Measurements from ENCODE around the gene FAM114A1. TPM values are rescaled to one million over a fixed set of nuclear protein-coding genes. Genes with fewer than 3 reads are reported as not detected.

The FAM114A1 gene
- polyA plus RNA-seq, 2 of the 4 experiments (the other 2 are of a cell fraction) = 44.2 to 55.4 TPM

DNA sequence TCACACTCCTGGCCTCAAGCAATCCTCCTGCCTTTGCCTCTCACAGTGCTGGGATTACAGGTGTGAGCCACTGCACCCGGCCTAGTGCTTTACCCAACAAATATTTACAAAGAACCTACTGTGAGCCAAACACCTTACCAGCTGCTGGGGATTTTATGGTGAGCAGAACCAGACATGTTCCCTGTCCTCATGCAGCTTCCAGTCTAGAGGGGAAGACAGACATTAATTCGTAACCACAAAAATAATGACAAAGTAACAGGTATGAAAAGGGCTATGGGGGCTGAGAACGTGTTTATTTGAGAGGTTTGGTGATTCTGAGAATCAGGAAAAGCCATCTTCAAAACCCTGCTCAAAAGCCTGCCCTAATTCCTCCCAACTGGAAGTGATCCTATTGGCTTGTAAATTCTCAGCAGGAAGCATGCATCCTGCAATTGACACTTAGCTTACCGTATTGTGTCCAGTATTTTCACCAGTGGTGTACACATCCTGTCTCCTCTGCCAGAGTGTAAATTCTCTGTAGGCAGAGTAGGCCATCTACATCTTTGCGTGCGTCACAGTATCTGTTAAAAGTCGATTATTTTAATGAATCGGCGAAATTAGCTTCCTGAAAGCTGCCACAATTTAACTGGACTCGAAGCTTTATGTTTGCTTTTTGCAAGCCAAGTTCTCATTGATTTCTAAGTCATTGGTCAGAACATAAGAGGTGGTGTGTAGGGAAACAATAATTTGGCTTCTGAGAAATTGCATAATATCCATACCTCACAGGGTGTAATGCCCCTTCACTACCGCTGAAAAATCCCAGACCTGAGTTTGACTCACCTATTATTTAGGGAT is 97.6 kb downstream of the FAM114A1 start:
- DNase-seq (ENCODE audit: low read depth in 1 of 2, low spot score in 1 of 2) (no peak), FAIRE-seq (no peak), ATAC-seq (no peak)
- ChIA-PET POLR2A (no interaction called here), CTCF (interaction anchor here (1.3 kb wide), 1 partner anchor 11 kb away, joined by 3 read pairs; no protein-coding TSS in a partner anchor)
- TF ChIP-seq MAFK (IDR thresholded peaks at IDR 0.05; ENCODE audit: partially characterized antibody) = peak; percentile 35
- TF ChIP-seq, protein P1, sequence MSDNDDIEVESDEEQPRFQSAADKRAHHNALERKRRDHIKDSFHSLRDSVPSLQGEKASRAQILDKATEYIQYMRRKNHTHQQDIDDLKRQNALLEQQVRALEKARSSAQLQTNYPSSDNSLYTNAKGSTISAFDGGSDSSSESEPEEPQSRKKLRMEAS (IDR thresholded peaks at IDR 0.05) = no peak
- H3K4me3 ChIP-seq = no peak overlapping the region
- peaks cover 23% of the 10 kb centered on the region for H3K4me1 ChIP-seq
- peak overlapping the region in 1 of 2 experiments; percentile 79; a peak in 2 of 6 replicates for H3K27ac ChIP-seq
- 90% methylated on average over 11 of the region's 11 CpGs for WGBS (ENCODE audit: missing lambda C conversion rate)
- H3K4me2 ChIP-seq = no peak overlapping the region
- H3K9me3 ChIP-seq = no peaks in the 10 kb centered on the region

DNA sequence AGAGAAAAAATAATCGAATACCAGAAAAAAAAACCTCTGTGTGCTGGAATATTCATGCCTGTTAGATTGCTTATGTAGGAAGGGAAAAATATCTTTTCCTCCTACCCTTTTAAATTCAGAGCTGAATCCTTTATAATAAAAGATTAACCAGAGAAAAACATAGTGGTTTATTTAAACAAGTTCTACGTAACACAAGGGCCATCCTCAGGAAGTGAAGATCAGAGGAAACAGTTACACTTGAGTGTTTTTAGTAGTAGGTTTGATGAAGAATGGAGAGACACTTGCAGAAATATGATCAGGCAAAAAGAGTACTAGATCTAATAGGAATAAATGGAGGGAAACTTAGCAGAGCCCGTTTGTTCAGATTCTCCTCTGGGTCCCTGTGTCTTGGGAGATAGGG is 98.3 kb downstream of the FAM114A1 start:
- ChIA-PET CTCF (interaction anchor here (0.7 to 1.2 kb wide), 2 partner anchors 28 to 63 kb away, joined by 3 to 5 read pairs; no protein-coding TSS in a partner anchor), POLR2A (no interaction called here)
- Histone ChIP-seq H3K4me3 (no peak overlapping the region), H3K4me2 (no peak overlapping the region), H3K27ac (peak overlapping the region; percentile 79 to 87), H3K9me3 (no peaks in the 10 kb centered on the region), H3K4me1 (peaks cover 23% of the 10 kb centered on the region)
- ATAC-seq = no peak
- DNase-seq (ENCODE audit: low read depth in 1 of 2, low spot score in 1 of 2) = no peak
- WGBS (ENCODE audit: missing lambda C conversion rate) = 89% methylated on average over 3 of the region's 3 CpGs
- TF ChIP-seq ZSCAN20 (CRISPR knock-in tag; IDR thresholded peaks at IDR 0.05) = no peak
- TF ChIP-seq, protein P2, sequence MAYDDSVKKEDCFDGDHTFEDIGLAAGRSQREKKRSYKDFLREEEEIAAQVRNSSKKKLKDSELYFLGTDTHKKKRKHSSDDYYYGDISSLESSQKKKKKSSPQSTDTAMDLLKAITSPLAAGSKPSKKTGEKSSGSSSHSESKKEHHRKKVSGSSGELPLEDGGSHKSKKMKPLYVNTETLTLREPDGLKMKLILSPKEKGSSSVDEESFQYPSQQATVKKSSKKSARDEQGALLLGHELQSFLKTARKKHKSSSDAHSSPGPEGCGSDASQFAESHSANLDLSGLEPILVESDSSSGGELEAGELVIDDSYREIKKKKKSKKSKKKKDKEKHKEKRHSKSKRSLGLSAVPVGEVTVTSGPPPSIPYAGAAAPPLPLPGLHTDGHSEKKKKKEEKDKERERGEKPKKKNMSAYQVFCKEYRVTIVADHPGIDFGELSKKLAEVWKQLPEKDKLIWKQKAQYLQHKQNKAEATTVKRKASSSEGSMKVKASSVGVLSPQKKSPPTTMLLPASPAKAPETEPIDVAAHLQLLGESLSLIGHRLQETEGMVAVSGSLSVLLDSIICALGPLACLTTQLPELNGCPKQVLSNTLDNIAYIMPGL (CRISPR knock-in tag; IDR thresholded peaks at IDR 0.05; ENCODE audit: borderline replicate concordance) = no peak
- no peak for TF ChIP-seq RFX5 (IDR thresholded peaks at IDR 0.05)
- FAIRE-seq = no peak

DNA sequence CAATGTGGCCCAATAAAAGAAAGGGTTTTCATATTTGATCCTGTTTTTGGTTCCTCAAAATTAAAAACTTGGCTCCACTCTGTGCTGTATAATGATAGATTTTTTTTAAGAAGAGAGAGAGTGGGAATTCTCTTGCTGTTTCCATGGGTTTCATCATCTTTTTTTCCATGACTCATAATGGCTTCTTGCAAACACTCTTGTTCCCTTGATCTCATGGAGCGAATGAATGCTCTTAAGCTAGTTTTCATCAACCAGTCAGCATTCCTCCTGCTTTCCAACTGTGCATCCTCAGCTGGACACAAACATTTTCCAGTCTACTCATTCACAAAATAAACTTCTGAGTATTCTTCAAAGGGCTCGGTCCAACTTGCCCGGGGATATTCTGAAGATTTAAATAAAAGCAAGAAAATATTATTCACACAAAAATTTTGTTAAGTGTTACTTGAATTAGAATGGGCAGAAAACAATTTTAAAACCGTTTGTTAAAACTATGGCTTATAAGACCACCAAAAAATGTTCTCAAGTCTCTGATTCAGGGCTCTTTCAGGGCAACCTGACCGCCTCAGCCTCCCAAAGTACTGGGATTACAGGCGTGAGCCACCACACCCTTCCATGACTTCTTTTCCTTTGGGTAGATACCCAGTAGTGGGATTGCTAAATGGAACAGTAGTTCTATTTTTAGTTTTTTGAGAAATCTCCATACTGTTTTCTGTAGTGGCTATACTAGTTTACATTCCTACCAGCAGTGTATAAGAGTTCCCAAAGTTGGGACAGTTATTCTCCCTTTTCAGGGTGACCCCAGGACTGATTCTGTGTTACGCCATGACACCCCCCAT is 99.9 kb downstream of the FAM114A1 start:
- DNase-seq (ENCODE audit: low read depth in 1 of 2, low spot score in 1 of 2) (peak in 1 of 2 experiments; percentile 76), ATAC-seq (peak; percentile 58 to 72; a peak in 5 of 6 replicates), FAIRE-seq (no peak)
- TF ChIP-seq JUNB (IDR thresholded peaks at IDR 0.05) (peak; percentile 34; the same call in 1 of the 2 replicates), JUN (IDR thresholded peaks at IDR 0.05) (0 out of 5 replicates have a peak, but pooled peaks of 1 of the 2 experiments have one; percentile 24), TFCP2L1 (CRISPR knock-in tag; IDR thresholded peaks at IDR 0.05) (no peak), RARB (CRISPR knock-in tag; IDR thresholded peaks at IDR 0.05) (no peak), ZC3H11A (IDR thresholded peaks at IDR 0.05) (no peak), EHF (CRISPR knock-in tag; IDR thresholded peaks at IDR 0.05) (no peak), FOSL2 (IDR thresholded peaks at IDR 0.05) (0 out of 2 replicates have a peak, but pooled peaks have one; percentile 26), FOSL2 (CRISPR knock-in tag; IDR thresholded peaks at IDR 0.05) (peak; percentile 86), HOXB5 (CRISPR knock-in tag; IDR thresholded peaks at IDR 0.05) (no peak), BHLHE40 (IDR thresholded peaks at IDR 0.05; ENCODE audit: low read depth, low read length) (no peak), CEBPB (IDR thresholded peaks at IDR 0.05) (peak in 1 of 2 experiments; percentile 40; a peak in 2 of 4 replicates), POLR2A (IDR thresholded peaks at IDR 0.05; ENCODE audit: low read length) (no peak)
- TF ChIP-seq, protein P3, sequence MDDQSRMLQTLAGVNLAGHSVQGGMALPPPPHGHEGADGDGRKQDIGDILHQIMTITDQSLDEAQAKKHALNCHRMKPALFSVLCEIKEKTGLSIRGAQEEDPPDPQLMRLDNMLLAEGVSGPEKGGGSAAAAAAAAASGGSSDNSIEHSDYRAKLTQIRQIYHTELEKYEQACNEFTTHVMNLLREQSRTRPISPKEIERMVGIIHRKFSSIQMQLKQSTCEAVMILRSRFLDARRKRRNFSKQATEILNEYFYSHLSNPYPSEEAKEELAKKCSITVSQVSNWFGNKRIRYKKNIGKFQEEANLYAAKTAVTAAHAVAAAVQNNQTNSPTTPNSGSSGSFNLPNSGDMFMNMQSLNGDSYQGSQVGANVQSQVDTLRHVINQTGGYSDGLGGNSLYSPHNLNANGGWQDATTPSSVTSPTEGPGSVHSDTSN (IDR thresholded peaks at IDR 0.05) = no peak
- TF ChIP-seq, protein P4, sequence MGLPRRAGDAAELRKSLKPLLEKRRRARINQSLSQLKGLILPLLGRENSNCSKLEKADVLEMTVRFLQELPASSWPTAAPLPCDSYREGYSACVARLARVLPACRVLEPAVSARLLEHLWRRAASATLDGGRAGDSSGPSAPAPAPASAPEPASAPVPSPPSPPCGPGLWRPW (IDR thresholded peaks at IDR 0.05) = peak; percentile 16; the same call in 1 of the 2 replicates
- 75% methylated on average over 7 of the region's 7 CpGs for WGBS (ENCODE audit: missing lambda C conversion rate)
- Histone ChIP-seq H3K27ac (peak overlapping the region; percentile 79 to 87), H3K4me3 (no peak overlapping the region), H3K9me3 (no peaks in the 10 kb centered on the region), H3K4me1 (peaks cover 23% of the 10 kb centered on the region), H3K4me2 (peak overlapping the region; percentile 23)
- CTCF ChIA-PET = interaction anchor here (0.5 to 1.3 kb wide), 5 partner anchors 8 to 168 kb away, joined by 3 to 5 read pairs (median 4); no protein-coding TSS in a partner anchor
- POLR2A ChIA-PET = interaction anchor here (0.7 kb wide), 1 partner anchor 560 kb away, joined by 5 read pairs; the partner anchor contains the start of gene UGDH
